Measurements from ENCODE around the gene EPHB2.

The EPHB2 gene

DNA sequence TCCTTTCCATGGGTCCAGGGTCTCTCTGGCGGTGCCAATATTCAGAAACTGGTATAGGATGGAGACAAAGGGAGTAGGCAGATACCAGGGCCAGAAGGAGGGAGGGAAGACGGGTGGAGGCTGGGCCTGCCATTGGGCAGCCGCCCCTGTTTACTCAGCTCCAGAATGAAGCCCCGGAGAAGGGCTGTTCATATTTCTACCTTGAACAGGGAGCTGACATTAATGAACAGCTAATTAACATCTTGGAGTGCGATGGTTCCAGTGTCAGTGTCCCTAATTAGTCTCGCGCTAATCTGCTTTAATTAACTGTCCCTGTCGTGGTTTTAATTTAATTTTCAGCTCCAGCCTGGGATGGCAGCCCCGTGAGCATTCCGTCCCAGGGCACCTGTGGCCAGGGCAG, 113.8 kb downstream of the EPHB2 start:
- no peak for DNase-seq

DNA sequence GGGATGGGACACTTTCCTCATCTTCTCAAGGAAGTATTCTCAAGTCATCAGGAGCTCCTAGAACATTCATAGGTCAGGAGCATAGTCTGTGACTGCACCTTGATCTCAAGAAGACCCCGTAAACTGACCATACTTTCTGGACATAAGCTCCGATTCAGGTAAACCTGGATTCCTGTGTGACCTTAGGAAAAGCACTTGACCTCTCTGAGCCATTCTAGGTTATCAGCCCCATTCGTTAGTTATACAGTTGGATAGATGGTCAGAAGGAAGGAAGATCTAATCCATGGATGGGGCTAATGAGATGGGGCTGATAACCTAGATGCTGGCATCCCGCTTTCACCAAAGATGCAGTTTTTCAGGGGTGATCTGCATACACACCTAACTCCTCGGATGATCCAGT, 114.3 kb downstream of the EPHB2 start:
- no peak for DNase-seq

DNA sequence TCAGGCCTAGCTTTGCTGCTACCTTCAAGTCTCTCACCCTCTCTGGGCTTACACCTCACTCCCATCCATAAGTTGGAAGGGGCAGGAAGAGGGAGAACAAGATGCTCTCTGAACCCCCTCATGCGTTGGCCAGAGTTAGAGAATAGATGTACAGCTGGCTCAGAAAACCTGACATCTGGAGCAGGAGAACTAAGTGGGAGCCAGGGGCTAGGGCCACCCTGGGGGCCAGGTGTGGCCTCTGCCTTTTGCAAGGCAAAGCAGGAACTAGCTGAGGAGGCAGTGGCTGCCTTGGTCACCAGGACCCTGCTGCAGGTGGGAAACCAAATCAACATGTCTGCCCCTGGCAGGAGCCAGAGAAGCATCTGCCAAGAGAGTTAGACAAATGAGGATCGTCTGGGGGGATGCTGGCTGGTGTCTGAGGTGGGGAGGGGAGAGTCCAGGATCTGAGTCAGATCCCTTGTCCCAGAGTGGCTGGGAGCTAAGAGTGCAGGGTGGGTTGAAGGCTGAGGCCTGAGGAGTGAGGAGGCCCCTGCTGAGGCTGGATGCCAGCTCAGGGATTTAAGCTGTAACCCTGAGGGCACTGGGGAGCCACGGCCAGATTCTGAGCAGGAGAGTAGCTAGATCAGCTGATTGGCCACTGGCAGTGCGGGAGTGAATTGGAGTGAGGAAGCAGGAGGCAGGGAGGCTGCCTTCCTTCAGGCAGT, 115.0 kb downstream of the EPHB2 start:
- no peak for DNase-seq

GRCh38 chr1:22826604-22827580, 116.3 kb downstream of the EPHB2 start:
- DNase-seq = no peak

DNA sequence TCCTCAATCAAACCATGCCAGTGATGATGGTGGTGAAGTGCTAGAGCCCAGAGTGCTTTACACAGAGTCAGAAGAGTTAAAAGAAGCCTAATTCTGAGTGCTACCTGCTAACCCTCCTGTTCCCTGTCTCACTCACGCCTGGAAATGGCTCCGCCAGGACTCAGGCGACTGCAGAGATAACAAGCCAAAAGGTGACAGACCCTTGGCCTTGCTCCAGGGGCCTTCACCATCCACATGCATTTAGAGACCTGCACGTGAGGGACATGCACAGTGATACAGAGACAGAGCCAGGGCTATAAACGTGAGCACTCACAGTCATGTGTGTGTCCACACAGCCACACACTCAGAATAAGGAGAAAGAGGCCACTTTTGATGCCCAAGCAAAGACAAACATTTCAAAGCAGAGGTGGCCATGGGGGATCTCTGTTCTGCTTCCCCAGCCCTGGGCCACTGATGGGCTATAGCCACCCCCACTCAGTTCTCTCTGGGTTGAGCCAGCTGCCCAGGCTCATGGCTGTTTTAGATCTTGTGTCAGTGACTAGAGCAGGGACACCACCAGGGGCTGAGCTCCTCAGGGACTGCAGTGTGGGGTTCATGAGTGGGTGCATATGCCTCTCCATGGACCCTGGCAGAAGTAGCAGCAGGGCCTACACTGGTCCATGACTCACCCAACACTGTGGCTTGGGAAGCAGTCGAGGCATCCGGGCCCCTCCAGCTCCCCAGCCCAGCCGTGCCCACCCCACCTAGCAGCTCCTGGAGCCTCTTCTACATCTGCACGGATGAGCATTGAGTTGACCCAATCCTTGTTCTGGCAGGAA, 117.2 kb downstream of the EPHB2 start:
- no peak for DNase-seq

DNA sequence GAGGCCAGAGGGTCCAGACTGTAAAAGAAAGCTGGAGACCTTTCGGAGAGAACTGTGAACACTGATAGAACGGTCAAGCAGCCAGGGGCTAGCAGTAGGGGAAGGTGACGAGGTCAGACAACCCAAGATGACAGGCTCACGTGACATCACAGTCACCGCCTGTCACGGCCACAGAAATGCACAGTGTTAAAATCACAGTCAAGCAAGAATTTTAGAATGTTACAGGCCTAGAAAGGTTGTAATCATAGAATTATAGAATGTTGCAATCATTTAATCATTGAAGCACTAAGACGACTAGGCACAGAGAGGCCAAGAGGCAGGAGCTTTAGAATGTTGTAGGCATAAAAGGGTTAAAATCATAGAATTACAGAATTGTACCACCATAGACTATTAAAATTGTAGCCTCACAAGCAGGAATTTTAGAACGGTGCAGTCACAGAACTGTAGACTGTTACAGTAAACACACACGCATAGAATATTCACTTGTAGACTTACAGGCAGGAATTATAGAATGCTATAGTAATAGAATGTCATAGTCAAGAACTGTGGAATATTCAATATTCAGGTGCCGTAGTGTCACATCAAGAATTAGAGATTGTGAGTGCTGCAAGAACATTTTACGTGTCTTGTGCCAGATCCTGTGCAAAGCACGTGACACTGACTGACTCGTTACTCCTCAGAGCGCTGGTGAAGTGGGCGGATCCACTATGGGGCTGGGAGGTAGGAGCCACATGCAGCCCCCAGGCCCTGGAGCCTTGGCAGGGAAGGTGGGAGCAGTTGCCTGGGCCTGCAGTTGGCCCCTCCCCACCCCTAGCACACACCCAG, 118.1 kb downstream of the EPHB2 start:
- no peak for DNase-seq

DNA sequence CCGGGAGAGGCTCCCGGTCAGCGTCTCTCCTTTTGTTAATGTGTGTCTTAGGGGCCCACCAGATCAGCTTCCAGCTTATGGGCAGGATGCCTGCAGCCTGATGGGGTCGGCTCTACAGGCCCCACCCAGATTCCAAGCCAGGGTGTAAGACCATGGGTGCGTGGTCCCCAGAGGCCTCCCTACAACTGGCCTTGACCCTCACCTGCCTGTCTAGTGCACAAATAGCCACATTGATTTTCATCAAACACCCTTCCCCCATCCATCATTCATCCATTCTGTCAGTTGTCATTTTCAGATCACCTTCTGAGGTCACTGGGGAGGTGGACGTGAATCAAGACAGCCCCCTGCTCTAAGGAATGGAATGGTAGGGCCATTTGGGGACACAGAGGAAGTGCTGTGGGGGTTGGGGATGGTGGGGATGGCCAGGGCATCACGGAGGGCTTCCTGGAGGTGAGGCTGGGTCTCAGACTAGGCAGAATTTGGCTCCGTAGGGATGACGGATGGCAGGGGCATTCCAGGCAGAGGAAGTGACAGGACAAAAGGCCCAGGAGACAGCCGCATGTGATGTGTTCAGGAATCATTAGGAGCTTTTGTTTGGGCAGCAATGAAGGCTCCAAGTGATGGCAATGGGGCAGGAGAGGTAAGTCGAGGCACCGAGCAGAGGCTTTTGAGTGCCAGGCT, 118.8 kb downstream of the EPHB2 start:
- DNase-seq = no peak

DNA sequence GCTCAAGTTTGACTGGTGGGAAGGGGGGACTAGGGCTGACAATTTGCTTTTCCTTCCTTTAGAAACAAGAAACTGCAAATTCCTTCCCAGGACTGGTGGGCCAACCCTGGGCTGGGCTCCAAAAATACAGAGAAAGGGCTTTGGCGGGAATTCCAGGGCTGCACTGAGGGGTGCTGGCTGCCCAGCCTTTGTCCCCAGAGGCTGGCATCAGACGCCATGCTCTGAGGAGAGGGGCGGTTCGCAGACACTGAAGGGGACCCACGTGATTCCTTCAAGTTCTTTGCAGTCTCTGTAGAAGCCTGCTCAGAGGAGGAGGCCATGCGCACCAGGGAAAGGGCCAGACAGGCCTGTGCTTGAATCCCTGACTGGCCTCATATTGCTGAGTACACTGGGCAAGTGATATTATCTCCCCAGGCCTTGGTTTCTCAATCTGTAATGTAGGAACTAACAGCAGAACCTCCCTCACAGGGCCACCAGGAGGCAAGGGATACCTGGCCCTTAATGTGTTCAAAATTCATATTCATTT, 119.5 kb downstream of the EPHB2 start:
- DNase-seq = no peak

DNA sequence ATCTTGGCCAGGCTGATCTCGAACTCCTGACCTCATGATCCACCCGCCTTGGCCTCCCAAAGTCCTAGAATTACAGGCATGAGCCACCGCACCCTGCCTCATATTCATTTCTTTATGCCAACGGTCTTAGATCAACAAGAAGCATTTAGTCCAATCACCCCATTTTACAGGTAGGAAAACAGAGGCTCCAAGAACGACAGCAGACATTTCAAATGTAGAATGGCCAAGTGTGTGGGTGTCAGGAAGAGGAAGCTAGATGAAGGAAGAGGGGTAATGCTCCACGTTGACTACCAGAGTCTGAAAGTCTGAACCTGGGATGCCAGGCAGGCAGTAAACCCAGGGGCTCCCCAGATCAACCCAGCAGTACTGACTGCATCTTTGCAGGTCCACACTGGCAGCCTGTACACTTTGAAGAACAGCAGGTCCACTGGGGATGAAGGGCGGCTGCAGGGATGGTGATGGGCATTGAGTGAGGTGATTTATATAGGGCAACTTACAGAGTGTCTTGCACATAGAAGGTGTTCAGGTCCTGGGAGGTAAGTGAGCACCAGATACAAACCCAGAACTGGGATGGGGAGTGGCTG, 120.2 kb downstream of the EPHB2 start:
- DNase-seq = no peak

DNA sequence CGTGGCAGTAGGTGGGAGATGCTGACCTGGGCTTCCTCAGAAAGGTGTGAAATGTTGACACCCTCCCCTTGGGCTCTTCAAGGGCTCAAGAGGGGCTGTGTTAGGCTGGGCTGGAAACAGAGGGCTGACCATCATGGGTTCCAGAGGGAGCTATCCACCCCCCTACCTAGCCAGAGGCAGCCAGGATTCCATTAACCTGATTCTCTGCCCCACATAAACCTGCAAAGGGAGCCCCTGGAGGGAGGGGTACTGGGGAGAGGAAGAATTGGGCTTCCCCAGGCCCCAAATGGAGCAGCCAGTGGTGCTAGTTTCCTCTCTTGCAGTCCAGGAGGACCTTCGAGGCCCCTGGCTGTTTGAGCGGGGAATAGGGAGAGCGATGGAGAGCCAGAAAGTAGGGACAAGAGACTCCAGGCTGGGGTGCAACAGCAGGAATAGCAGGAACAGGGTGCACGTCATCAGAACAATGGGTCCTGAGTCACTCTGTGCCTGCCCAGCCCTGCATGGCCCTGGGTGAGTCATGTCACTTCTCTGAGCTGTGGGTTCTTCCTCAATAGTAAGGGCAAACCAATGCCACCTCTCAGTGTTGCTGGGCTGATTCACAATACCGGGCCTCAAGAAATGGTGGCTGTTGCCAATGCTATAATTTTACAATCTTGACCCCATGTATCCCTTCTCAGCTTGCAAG, 121.2 kb downstream of the EPHB2 start:
- DNase-seq = peak; percentile 20

- DNase-seq = no peak
Observed at GRCh38 chr1:22832414-22832786, 121.8 kb downstream of the EPHB2 start.

- DNase-seq = no peak
Observed at GRCh38 chr1:22833699-22834098, 123.1 kb downstream of the EPHB2 start.

GRCh38 chr1:22834420-22834819, 123.8 kb downstream of the EPHB2 start:
- DNase-seq = peak; percentile 21

DNA sequence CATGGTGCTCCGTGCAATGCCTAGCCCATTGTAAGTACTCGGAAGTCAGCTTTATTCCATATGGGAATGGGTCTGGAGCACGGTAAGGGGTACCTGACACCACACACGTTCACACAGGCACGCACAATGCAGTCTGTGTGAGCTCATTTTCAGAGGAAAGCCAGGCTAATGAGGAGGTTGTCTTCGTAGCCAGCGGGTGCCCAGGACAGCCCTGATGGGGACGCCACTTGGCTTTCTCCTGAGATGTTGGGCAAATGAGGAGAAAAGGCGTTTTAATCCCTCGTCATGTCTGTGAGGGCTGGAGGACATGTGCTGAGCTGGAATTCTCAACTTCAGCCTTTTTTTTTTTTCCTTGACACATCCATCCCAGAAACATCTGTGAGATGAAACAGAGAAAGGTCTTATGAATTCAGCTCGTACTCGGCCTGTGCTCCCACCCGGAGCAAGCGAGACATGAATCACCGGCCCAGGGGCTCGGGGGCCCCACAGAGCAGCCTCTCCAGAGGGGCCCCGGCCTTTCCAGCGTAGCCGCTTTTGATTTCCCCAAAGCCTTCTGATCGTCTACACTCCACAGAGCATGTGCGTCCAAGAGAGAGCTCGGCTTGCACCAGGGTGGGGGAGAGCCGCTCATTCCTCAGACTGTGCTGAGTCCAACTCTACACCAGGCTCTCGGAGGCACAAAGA, 125.1 kb downstream of the EPHB2 start:
- DNase-seq = no peak

GRCh38 chr1:22836850-22837249, 126.2 kb downstream of the EPHB2 start:
- DNase-seq = no peak

- no peak for DNase-seq
Observed at GRCh38 chr1:22837332-22837731, 126.7 kb downstream of the EPHB2 start.

- no peak for DNase-seq
Observed at GRCh38 chr1:22838965-22839364, 128.3 kb downstream of the EPHB2 start.

DNA sequence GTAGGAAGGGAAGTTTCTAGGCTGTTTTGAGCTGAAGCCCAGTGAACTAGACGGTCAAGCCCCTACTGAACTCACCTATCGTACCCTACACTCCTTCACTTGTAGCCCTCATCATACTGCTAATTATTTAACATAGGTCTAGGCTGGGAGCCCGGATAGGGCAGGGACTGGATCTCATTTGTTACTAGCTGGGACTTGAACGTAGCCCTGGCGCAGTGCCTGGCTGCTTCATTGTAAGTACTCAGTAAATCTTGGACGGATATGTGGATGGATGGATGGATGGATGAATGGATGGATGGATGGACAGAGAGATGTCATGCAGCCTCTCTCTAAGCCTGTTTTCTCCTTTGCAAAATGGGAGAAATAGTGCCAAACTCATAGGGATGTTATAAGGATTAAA, 129.2 kb downstream of the EPHB2 start:
- DNase-seq = no peak

- no peak for DNase-seq
Observed at GRCh38 chr1:22841142-22841541, 130.5 kb downstream of the EPHB2 start.

DNA sequence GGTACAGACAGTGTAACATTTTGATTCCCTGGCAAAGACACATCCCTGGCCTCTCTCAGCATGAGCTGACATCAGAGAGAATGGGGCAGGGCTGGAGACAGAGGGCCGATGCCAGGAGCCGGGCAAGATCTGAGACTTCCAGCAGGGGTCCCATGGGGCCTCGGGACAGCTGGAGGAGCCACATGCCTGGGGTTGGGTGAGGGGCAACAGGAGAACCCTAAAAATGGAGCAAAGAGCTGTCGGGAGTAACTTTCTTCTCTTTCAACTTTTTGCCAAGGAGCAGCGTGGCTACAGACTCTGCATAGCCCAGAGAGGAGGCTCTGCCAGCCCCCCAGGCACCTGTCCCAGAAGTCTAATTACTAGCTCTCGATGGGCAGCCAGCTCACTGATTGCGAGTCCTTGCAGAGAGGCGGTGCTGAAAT, 131.2 kb downstream of the EPHB2 start:
- no peak for DNase-seq

All from hematopoietic multipotent progenitor cell treated with erythropoietin and hydrocortisone succinate and interleukin-3 and kit ligand, for 4 days (in vitro differentiated cells).